Left ventricle myocardium inferior (tissue), 1 donor: ENCODE results near the gene GRAPL. TPM values are rescaled to one million over a fixed set of nuclear protein-coding genes. Genes with fewer than 3 reads are reported as not detected.
"Not testable (repeated sequence)": the region's sequence is repeated elsewhere in the genome, so short reads cannot be mapped to it uniquely, and the experiment has no call there.

Source experiments
- DNase-seq: peaks from one replicate; pipeline ENCODE4 v3.0.0-alpha.2; 2020
- H3K27ac ChIP-seq: fragments of 200-600 bp; replicated peaks from 2 replicates; pipeline ENCODE4 v1.8.0; 2021
- H3K27me3 ChIP-seq: fragments of 200-600 bp; 2 replicates; pipeline ENCODE4 v1.8.0; 2021; ENCODE audit warnings: low read depth
- H3K36me3 ChIP-seq: fragments of 200-600 bp; 2 replicates; pipeline ENCODE4 v1.8.0; 2021
- H3K4me1 ChIP-seq: fragments of 200-600 bp; 2 replicates; pipeline ENCODE4 v1.8.0; 2021
- H3K4me3 ChIP-seq: fragments of 200-600 bp; 2 replicates; pipeline ENCODE4 v1.8.0; 2021; ENCODE audit warnings: mild to moderate bottlenecking, moderate library complexity
- H3K9me3 ChIP-seq: fragments of 200-600 bp; replicated peaks from 2 replicates; pipeline ENCODE4 v1.8.0; 2021
- intact Hi-C: fragments of 100-400 bp; cut with micrococcal nuclease; formaldehyde crosslinking; loops from one replicate; pipeline ENCODE4 v1.11.0; 2022
- total RNA-seq: library from RNA; stranded (reverse); fragmentation: NEBNext Ultra II Directional; extraction: Animal tissue kit (Norgen Biotek cat#: 25700); gene quantifications from one replicate; pipeline ENCODE4 v1.2.1, GENCODE V29; 2021
- donor health status: DM: no; HTN: yes; CAD: no; lungs with severe emphysema.

Gene GRAPL
- total RNA-seq, 1 donor from 2014 or later, result 1.5 TPM

DNA sequence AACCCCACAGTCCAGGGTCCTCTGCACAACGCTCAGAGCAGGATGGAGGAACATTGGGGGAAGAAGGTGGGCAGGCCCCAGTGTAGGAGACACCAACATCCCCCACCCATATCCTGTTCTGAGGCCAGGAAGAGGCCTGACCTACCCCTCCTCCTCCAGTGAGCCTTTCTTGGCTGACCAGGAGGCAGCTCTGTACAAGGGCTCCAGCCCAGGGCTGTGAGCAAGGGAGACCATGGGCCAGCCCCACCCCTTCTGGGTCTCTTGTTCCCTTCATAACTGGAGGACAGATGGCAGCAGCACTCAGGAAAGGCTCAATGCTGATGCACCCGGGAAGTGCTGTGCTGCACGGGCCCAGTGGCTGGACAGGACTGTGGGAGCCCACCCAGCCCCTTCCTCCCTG is 47.0 kb downstream of the GRAPL start:
- H3K27ac ChIP-seq, H3K4me3 ChIP-seq, H3K4me1 ChIP-seq, intact Hi-C loops, H3K36me3 ChIP-seq, H3K9me3 ChIP-seq, H3K27me3 ChIP-seq, DNase-seq: not testable (repeated sequence)

DNA sequence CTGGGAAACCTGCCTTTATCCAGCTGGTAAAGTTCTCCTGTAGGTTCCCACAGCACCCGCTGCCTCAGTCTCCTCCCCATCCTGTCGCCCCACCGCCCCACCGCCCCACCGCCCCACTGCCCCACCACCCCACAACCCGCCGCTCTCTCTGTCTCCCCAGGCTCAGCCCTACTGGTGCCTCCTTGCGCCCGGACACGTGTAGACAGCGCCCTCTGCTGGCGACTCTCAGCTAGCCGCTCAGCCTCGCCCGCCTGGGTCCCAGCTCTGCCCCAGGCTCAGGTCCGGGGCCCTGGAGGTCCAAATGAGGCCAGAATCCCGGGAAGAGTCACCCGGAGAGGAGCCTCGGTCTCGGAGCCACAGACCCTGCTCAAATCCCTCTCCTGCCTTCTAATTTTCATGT is 48.0 kb downstream of the GRAPL start:
- DNase-seq, H3K36me3 ChIP-seq, intact Hi-C loops, H3K27ac ChIP-seq, H3K9me3 ChIP-seq, H3K4me3 ChIP-seq, H3K27me3 ChIP-seq, H3K4me1 ChIP-seq: not testable (repeated sequence)

DNA sequence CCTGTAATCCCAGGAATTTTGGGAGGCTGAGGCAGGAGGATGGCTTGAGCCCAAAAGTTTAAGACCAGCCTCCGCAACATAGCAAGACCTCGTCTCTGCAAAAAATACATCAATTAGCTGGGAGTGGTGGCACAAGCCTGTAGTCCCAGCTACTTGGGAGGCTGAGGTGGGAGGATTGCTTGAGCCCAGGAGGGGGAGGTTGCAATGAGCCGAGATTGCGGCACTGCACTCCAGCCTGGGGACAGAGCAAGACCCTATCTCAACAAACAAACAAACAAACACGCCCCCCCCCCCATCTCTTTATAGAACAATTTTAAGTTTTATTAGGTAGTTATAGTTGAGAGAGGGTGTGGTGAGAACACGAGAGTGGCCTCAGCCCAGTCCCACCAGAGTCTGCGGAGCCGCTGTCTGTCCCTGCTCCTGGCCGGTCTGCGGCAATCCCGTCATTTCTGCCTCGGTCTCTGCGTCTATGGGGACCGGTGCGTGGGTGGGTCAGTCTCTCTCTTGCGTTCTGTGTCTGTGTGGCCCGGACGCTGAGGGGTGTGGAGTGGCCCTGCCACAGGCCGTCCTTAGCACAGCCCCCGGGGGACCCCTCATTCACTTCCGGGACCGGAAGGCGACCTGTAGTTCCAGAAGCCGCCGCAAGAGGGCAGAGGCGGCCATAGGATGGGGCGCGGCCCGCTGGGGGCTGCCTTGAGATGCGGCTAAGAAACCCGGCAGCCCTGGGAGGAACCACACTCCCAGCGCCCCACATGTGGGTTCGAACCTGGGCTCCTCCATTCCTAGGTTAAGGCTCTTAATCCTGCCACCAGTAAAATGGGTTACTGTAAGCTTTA is 53.9 kb downstream of the GRAPL start:
- H3K36me3 ChIP-seq, H3K27me3 ChIP-seq, H3K4me3 ChIP-seq, H3K4me1 ChIP-seq, H3K9me3 ChIP-seq, H3K27ac ChIP-seq, DNase-seq, intact Hi-C loops: not testable (repeated sequence)

DNA sequence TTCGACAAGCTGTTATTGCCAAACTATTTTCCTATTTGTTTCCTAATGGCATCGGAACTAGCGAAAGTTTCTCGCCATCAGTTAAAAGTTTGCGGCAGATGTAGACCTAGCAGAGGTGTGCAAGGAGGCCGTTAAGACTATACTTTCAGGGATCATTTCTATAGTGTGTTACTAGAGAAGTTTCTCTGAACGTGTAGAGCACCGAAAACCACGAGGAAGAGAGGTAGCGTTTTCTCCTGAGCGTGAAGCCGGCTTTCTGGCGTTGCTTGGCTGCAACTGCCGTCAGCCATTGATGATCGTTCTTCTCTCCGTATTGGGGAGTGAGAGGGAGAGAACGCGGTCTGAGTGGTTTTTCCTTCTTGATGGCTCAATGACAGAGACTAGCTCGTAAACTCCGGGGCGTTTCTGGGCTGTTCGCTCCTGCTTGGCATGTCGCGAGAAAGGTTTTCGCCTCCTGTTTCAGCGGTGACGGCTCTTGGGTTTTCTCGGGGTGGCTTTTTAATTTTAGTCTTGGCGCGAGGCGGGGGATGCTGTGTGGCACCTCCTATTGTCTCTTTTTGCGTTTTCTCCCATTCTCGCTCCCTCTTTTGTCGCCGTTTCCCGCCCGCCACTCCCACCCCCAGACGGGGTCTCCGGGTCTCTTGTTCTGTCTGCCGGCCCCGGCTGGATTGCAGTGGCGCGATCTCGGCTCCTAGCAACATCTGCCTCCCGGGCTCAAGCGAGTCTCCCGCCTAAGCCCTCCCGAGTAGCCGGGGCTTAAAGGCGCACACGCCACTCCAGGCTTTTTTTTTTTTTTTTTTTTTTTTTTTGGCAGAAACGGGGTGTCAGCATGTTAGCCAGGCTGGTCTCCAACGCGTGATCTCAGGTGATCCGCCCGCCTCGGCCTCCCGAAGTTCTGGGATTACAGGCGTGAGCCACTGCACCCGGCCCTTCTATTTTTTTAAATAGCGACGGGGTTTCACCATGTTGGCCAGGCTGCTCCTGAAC is 60.8 kb downstream of the GRAPL start:
- H3K36me3 ChIP-seq, DNase-seq, H3K9me3 ChIP-seq, H3K4me3 ChIP-seq, intact Hi-C loops, H3K27me3 ChIP-seq, H3K4me1 ChIP-seq: not testable (repeated sequence)
- peak overlapping the region; percentile 72 for H3K27ac ChIP-seq

DNA sequence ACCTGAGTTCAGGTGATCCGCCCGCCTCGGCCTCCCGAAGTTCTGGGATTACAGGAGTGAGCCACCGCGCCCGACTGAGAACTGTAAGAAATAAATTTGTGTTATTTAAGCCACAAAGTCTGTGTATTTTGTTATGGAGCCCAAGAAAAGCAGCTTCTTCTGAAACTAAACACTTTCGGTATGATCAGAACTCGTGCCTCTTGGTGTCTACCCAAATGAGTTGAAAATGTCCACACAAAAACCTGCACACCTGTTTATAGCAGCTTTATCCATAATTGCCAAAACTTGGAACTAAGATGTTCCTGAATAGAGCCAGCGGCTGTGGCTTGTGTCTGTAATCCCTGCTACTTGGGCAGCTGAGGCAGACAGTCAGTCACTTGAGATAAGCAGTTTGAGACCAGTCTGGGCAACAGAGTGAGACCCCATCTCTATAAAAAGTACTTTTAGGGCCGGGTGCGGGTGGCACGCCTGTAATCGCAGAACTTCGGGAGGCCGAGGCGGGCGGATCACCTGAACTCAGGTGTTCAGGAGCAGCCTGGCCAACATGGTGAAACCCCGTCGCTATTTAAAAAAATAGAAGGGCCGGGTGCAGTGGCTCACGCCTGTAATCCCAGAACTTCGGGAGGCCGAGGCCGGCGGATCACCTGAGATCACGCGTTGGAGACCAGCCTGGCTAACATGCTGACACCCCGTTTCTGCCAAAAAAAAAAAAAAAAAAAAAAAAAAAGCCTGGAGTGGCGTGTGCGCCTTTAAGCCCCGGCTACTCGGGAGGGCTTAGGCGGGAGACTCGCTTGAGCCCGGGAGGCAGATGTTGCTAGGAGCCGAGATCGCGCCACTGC is 61.7 kb downstream of the GRAPL start:
- H3K27me3 ChIP-seq, H3K27ac ChIP-seq, intact Hi-C loops, DNase-seq, H3K4me3 ChIP-seq, H3K9me3 ChIP-seq, H3K36me3 ChIP-seq, H3K4me1 ChIP-seq: not testable (repeated sequence)

DNA sequence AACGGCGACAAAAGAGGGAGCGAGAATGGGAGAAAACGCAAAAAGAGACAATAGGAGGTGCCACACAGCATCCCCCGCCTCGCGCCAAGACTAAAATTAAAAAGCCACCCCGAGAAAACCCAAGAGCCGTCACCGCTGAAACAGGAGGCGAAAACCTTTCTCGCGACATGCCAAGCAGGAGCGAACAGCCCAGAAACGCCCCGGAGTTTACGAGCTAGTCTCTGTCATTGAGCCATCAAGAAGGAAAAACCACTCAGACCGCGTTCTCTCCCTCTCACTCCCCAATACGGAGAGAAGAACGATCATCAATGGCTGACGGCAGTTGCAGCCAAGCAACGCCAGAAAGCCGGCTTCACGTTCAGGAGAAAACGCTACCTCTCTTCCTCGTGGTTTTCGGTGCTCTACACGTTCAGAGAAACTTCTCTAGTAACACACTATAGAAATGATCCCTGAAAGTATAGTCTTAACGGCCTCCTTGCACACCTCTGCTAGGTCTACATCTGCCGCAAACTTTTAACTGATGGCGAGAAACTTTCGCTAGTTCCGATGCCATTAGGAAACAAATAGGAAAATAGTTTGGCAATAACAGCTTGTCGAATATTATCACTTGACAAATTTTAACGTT is 62.5 kb downstream of the GRAPL start:
- H3K4me1 ChIP-seq, intact Hi-C loops, H3K36me3 ChIP-seq, H3K27ac ChIP-seq, H3K9me3 ChIP-seq, DNase-seq, H3K27me3 ChIP-seq, H3K4me3 ChIP-seq: not testable (repeated sequence)

DNA sequence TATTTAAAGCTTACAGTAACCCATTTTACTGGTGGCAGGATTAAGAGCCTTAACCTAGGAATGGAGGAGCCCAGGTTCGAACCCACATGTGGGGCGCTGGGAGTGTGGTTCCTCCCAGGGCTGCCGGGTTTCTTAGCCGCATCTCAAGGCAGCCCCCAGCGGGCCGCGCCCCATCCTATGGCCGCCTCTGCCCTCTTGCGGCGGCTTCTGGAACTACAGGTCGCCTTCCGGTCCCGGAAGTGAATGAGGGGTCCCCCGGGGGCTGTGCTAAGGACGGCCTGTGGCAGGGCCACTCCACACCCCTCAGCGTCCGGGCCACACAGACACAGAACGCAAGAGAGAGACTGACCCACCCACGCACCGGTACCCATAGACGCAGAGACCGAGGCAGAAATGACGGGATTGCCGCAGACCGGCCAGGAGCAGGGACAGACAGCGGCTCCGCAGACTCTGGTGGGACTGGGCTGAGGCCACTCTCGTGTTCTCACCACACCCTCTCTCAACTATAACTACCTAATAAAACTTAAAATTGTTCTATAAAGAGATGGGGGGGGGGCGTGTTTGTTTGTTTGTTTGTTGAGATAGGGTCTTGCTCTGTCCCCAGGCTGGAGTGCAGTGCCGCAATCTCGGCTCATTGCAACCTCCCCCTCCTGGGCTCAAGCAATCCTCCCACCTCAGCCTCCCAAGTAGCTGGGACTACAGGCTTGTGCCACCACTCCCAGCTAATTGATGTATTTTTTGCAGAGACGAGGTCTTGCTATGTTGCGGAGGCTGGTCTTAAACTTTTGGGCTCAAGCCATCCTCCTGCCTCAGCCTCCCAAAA is 69.2 kb downstream of the GRAPL start:
- H3K9me3 ChIP-seq, intact Hi-C loops, H3K4me1 ChIP-seq, H3K36me3 ChIP-seq, H3K27me3 ChIP-seq: not testable (repeated sequence)
- peak overlapping the region; percentile 67 for H3K4me3 ChIP-seq
- H3K27ac ChIP-seq, result peak overlapping the region; percentile 82
- peak; percentile 59 for DNase-seq

DNA sequence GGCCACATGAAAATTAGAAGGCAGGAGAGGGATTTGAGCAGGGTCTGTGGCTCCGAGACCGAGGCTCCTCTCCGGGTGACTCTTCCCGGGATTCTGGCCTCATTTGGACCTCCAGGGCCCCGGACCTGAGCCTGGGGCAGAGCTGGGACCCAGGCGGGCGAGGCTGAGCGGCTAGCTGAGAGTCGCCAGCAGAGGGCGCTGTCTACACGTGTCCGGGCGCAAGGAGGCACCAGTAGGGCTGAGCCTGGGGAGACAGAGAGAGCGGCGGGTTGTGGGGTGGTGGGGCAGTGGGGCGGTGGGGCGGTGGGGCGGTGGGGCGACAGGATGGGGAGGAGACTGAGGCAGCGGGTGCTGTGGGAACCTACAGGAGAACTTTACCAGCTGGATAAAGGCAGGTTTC is 75.1 kb downstream of the GRAPL start:
- H3K9me3 ChIP-seq, DNase-seq, H3K36me3 ChIP-seq, H3K4me3 ChIP-seq, H3K27ac ChIP-seq, H3K27me3 ChIP-seq, intact Hi-C loops, H3K4me1 ChIP-seq: not testable (repeated sequence)

DNA sequence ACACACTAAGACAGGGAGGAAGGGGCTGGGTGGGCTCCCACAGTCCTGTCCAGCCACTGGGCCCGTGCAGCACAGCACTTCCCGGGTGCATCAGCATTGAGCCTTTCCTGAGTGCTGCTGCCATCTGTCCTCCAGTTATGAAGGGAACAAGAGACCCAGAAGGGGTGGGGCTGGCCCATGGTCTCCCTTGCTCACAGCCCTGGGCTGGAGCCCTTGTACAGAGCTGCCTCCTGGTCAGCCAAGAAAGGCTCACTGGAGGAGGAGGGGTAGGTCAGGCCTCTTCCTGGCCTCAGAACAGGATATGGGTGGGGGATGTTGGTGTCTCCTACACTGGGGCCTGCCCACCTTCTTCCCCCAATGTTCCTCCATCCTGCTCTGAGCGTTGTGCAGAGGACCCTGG is 76.0 kb downstream of the GRAPL start:
- H3K4me1 ChIP-seq, intact Hi-C loops, H3K27me3 ChIP-seq, H3K9me3 ChIP-seq, DNase-seq, H3K4me3 ChIP-seq, H3K36me3 ChIP-seq, H3K27ac ChIP-seq: not testable (repeated sequence)

Other genes starting within 250 kb of the GRAPL start
- gene SLC5A10, start 175.4 kb upstream of the GRAPL start, total RNA-seq, result not detected
- 2.2 TPM for gene FAM83G, start 122.8 kb upstream of the GRAPL start, total RNA-seq
- gene GRAP, start 80.6 kb upstream of the GRAPL start, total RNA-seq, result 1.7 TPM
- gene EPN2, start 109.8 kb downstream of the GRAPL start, total RNA-seq, result 71.7 TPM
- 8.8 TPM for gene B9D1, start 235.1 kb downstream of the GRAPL start, total RNA-seq